T follicular helper cell (primary cell): Measurements from ENCODE around the gene ADGRE2.
"Not testable (repeated sequence)": the region's sequence is repeated elsewhere in the genome, so short reads cannot be mapped to it uniquely, and the experiment has no call there.

ENCODE experiments used
- DNase-seq: peaks from one replicate; pipeline ENCODE4 v3.0.0-alpha.2; 2020; ENCODE audit warnings: low read depth
- total RNA-seq, 2 experiments: gene quantifications; one replicate each; lab custom pipeline; 2026; lab: John Stamatoyannopoulos, UW

ADGRE2 gene
- 0.35 to 1.2 reads per million in 2 experiments for total RNA-seq

GRCh38 chr19:14778110-14778845 lies at the start of gene ADGRE2:
Gene ADGRE2 (minus strand): TSS chr19:14778560. CDS start chr19:14776756, 1,804 bp downstream.
- not testable (repeated sequence) for DNase-seq

- DNase-seq = no peak
Observed at GRCh38 chr19:14826006-14826405, 47.6 kb upstream of the ADGRE2 start.

- no peak for DNase-seq
Observed at GRCh38 chr19:14821937-14822336, 43.6 kb upstream of the ADGRE2 start.

- DNase-seq = no peak
Observed at GRCh38 chr19:14818588-14818987, 40.2 kb upstream of the ADGRE2 start.

GRCh38 chr19:14817052-14817451 lies 38.7 kb upstream of the ADGRE2 start:
- DNase-seq = no peak

GRCh38 chr19:14814982-14815652 lies 36.8 kb upstream of the ADGRE2 start:
- DNase-seq = no peak

GRCh38 chr19:14809272-14810057 lies 31.1 kb upstream of the ADGRE2 start:
- no peak for DNase-seq

GRCh38 chr19:14804765-14805164 lies 26.4 kb upstream of the ADGRE2 start:
- DNase-seq = no peak

- no peak for DNase-seq
Observed at GRCh38 chr19:14798760-14799159, 20.4 kb upstream of the ADGRE2 start.

- DNase-seq = no peak
Observed at GRCh38 chr19:14796021-14796420, 17.7 kb upstream of the ADGRE2 start.

- no peak for DNase-seq
Observed at GRCh38 chr19:14795078-14795721, 16.8 kb upstream of the ADGRE2 start.

GRCh38 chr19:14792250-14792649 lies 13.9 kb upstream of the ADGRE2 start:
- not testable (repeated sequence) for DNase-seq

- no peak for DNase-seq
Observed at GRCh38 chr19:14786421-14786851, 8.1 kb upstream of the ADGRE2 start.

GRCh38 chr19:14785102-14785793 lies 6.9 kb upstream of the ADGRE2 start:
- DNase-seq = not testable (repeated sequence)

GRCh38 chr19:14784730-14785101 lies 6.4 kb upstream of the ADGRE2 start:
- DNase-seq = not testable (repeated sequence)

GRCh38 chr19:14783410-14783998 lies 5.1 kb upstream of the ADGRE2 start:
- not testable (repeated sequence) for DNase-seq

- DNase-seq = no peak
Observed at GRCh38 chr19:14782626-14783409, 4.5 kb upstream of the ADGRE2 start.

- not testable (repeated sequence) for DNase-seq
Observed at GRCh38 chr19:14781713-14782536, 3.6 kb upstream of the ADGRE2 start.

GRCh38 chr19:14780622-14781225 lies 2.4 kb upstream of the ADGRE2 start:
- DNase-seq = not testable (repeated sequence)
